MM.1S (cell line): ENCODE results near the gene SGK1.

Source experiments
- CTCF ChIP-seq: fragments of 300-600 bp; sonication (generic); IDR thresholded peaks from 2 replicates; pipeline ENCODE4 v1.5.1; 2016; ENCODE audit warnings: antibody characterized with exemption, low read length, mixed read lengths
- EZH2 ChIP-seq: fragments of 300-600 bp; sonication (generic); optimal IDR thresholded peaks from 2 replicates; pipeline ENCODE3; 2017; ENCODE audit warnings: low read depth, mild to moderate bottlenecking, antibody characterized with exemption, low read length, mixed read lengths

GRCh38 chr6:134359302-134359701 is 41.4 kb upstream of the SGK1 start:
- TF ChIP-seq CTCF (no peak), EZH2 (no peak)
